Globus pallidus (tissue), 1 donor: ENCODE measurements around the gene NDUFAF8.
A peak's percentile ranks its signal among the peaks of the same experiment; 100 is the strongest.

Experiments
- DNase-seq: peaks from one replicate; pipeline ENCODE4 v3.0.0-alpha.2; 2015; ENCODE audit warnings: low spot score

Gene NDUFAF8

DNA sequence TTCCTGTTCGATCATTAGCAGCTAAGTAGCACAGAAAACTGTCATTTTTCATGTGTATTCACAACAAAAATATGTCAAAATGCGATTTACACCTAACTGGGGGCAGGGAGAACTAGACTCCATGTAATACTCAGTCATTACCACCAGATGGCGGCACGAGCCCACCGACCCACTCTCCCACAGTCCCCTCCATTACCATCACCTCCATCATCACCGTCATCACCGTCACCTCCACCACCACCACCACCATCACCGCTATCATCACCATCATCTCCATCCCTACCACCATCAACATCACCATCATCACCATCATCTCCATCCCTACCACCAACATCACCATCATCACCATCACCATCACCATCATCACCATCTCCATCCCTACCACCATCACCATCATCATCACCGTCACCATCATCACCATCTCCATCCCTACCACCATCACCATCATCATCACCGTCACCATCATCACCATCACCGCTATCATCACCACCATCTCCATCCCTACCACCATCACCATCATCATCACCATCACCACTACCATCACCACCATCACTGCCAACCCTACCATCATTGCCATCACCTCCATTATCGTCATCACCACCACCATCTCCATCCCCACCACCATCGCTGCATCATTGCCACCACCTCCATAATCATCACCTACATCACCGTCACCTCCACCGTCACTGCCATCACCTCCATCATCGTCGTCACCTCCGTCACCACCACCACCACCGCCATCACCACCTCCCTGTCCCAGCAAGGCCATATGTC is 14.4 kb downstream of the NDUFAF8 start:
- DNase-seq = peak; percentile 33

DNA sequence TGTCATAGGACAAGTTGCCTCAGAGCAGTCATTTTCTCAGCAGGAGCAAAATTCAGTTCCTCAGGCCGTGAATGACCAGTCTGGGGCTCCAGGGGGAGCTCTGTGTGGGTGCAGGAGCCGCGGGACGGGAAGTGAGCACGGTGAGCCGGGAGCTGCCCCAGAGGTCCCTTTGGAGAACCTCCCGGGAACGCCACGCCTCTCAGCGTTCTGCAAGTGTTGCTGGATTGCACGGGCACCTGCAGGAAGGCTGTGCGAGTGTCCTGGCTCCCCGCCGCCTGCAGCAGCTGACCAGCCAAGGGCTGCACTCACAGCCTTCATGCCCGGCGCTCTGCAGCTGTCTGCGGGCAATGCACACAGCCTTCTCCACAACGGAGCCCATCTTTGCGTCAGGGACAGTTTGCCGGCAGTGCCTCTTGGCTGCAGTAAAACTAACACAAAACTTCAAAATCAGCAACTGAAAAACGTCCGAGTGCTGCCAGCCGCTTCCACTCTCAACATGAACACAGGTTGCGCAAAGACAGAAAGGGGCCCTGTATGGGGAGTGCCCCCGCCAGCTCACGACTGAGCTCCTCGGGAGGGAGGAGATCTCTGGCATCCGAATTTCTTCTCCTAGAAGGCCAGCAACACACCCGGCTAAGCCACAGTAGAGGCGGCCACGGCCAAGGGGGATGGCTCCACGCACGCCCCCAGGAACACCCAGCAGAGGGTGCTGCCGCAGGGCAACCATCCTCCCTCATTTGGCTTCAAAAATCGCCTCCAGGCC is 16.0 kb downstream of the NDUFAF8 start:
- DNase-seq = peak; percentile 51

DNA sequence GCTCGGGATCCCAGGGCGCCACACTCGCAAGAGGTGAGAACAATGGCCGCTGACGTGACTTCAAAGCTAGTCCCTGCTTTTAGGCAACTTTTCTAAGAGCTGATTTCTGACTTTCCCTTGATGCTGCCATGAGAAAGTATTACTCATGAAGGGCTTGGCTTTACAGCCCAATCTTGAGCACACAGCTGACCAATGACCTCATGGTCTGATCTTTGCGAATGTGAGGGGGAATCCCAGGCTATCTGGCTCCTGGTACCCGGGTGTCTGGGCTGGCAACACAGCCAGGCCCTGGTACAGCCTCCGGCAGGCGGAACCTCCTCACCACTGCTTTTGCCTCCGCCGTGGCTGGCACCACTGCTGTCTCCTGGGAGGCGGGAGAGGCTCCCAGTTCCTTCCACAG is 17.5 kb downstream of the NDUFAF8 start:
- DNase-seq = no peak

- DNase-seq = no peak
These were observed 18.4 kb downstream of the NDUFAF8 start for GRCh38 chr17:81257533-81257932.

DNA sequence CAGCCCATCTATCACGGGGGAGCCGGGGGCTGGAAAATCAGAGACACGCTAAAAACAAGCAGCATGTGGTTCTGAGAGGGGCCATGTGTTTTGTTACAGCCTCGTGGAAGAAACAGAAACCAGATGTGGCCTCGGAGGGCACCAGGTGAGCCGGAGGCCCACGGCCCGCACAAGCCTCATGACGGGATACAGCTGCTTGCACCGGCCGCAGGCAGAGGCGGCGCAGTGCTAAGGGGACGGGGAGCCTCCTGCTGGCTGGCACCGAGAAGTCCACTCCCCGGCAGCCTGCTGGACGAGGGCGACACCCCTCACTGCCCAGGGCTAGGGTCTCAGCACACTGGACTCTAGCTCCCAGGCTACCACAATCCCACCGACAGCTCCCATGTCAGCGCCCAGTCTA is 19.2 kb downstream of the NDUFAF8 start:
- DNase-seq = no peak

GRCh38 chr17:81259058-81259605 is 20.0 kb downstream of the NDUFAF8 start:
- no peak for DNase-seq

GRCh38 chr17:81260171-81260570 is 21.1 kb downstream of the NDUFAF8 start:
- no peak for DNase-seq

DNA sequence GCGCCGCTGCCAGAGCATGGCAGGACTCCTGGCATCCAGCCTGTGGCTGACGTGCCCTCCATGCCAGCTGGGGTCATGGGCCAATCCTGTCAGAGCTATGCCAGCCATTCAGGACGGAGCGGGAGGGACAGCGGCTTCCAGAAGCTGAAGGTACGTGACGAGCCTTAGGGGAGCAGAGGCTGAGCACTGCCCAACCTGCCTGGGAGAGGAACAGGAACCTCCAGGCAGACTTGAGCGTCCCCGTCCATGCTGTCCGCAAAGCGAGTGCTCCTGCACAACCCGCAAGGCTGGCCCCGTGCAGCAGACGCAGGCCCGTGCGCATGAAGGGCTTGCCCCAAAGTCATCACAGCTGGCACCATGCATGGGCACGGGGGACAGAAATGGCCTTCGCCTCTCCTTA is 21.5 kb downstream of the NDUFAF8 start:
- no peak for DNase-seq

DNA sequence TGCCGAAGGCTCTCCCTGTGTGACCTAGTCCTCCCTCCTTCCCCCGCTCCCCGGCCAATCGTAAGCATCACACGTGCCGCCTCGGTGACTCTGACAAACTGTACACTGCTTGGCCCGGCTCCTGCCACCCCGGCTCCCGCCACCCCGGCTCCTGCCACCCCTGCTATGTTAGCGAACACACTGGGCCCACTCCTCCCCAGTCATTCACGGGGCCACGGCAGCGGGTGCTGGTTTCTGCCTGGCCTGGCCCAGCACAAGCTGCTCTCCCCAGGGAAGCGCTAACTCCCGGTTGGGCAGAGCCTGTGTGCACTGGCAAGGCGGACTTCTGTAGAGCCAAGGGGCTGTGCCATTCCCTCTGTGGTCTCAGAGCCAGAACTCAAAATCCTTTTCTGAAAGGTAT is 22.0 kb downstream of the NDUFAF8 start:
- no peak for DNase-seq

- no peak for DNase-seq
These were observed 22.6 kb downstream of the NDUFAF8 start for GRCh38 chr17:81261582-81262336.

- no peak for DNase-seq
These were observed 24.5 kb downstream of the NDUFAF8 start for GRCh38 chr17:81263371-81264181.

DNA sequence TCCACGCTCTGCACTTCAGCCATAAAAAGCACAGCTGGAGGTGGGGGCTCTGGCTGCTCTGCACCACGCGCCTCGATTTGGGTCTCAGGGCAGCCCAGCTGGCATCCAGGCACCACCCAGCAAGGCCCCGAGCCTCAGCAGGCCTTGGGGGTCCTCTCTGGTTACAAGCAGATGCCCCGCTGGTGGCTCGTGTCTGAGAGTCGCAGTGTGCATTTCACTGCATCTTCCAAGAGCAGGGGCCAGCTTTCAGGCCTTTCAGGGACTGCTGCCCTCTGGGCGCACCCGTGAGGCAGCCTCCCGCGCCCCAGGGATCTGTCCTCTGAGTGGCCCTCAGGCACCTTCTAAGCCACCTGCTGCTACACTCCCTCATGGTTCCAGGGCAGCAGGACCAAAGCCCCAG is 25.5 kb downstream of the NDUFAF8 start:
- DNase-seq = no peak

DNA sequence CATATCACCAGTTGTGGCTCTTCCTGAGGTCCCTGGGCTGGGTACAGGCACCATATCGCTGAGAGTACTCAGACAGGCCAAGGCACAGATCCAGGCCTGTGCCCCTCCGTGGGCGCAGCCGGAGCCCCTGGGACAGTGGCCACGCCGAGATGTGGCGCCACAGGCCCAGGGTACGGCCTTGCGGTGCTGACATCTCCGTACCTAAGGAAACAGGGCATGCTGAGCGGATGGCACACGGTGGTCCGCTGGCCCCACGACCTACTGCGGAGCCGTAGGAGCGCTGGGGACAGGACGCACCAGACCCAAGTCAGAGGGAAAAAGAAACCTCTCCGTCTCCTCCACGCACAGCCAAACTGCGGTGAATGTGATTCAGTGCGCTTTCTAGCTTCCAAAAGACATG is 26.5 kb downstream of the NDUFAF8 start:
- no peak for DNase-seq

DNA sequence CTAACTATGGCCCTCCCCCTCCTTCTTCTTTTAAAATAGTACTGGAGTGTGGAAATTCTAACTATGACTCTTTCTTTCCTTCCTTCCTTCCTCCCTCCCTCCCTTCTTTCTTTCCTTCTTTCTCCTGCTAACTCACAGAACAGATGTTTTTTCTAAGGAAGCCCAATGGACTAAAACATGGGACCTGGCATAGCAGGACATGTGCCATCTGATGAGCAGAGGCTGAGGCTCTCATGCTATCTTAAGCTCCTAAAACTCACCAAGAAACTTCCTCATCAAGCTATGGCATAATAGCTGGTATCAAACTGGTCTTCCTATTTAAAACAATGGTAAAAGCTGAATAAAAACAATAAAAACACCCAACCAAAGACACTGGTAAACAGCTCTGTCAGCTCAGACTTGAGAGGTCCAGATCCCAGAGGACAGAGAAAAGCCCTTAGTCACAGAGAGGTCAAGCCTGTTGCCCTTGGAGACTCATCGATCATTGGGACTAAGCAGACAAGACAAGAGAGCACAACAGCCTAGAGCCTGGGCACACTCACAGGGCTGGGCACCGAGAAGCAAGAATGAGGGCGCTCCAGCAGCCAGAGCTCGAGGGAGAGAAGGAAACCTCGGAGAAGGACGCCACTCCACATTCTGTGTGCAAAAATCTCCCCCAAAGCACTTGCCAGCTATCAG is 28.4 kb downstream of the NDUFAF8 start:
- DNase-seq = no peak

- no peak for DNase-seq
These were observed 31.2 kb downstream of the NDUFAF8 start for GRCh38 chr17:81270279-81270678.

DNA sequence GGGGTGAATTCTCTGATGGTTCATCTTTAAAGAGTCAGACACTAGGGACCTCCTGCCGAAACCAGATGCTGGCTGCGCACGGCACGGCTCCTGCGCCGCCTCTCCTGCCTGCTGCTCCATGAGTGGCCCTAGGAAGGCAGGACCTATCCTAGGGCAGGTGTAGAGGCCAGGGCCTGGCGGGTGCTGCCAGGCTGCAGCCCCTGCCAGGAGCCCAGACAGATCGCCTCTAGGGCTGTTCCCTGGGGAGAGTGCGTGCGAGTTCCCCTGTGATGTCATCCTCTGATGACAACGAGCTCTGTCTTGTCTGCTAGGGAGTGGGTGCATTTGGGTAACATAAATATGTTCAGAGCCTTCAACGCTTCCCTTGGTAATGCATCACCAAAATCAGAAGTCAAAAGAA is 32.1 kb downstream of the NDUFAF8 start:
- DNase-seq = no peak

GRCh38 chr17:81272616-81273015 is 33.5 kb downstream of the NDUFAF8 start:
- no peak for DNase-seq

DNA sequence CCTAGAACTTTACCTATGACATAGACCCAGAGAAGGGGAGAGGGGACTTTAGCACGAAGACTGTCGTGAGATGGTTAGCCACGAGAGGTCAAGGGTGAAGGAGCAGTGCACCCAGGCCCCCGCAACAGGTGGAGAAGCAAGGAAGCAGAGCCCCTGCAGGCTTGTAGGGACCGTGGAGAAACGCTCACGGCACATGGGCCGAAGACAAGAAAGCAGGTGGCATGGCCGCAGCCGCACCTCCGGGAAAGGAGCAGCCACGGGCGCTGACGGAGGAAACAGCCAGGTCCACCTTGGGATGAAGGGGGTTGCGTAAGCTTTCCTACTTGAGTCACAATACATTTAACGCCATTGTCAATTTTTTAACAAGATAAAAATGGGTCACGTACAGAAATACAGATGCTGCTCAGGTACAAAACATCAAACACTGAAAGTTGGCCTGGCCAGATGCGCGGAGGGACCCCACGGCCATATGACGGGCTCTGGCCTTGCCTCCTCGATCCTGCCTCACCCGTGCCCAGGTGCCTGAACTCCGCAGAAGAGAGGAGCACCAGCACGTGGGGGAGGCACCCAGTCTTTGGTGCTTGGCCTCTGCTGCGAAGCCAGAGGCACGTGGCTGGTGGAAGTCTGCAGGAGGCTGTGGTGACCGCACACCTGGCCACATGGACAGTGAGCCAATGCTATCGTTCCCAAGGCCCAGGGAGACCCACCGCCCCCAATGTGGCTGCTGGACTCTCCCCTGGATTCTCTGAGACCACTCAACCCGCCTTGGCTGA is 34.8 kb downstream of the NDUFAF8 start:
- no peak for DNase-seq

- DNase-seq = no peak
These were observed 35.3 kb downstream of the NDUFAF8 start for GRCh38 chr17:81274471-81274855.

DNA sequence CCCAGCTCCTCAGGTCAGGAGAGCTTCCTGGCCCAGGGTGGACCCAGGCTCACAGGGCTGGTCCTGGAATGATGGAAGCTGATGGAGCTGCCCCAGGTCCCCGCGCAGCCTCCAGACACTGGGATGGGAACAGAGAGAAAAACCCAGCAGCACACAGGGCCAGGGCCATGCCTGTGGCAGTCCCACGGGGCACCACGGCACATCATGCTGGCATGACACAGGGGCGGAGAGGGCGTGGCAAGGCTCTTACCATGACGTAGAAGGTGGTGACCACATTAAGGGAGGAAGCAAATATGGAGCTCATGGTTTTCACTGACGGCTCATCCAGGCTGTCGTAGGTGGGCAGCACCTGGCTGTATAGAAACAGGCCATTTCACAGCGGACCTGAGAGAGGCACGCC is 37.7 kb downstream of the NDUFAF8 start:
- DNase-seq = no peak
